ENCODE measurements around the gene ARHGEF7. TPM values are rescaled to one million over a fixed set of nuclear protein-coding genes. Genes with fewer than 3 reads are reported as not detected.

ARHGEF7 gene
- total RNA-seq, 1 donor from 2014 or later: 64.6 TPM

GRCh38 chr13:111110054-111110453 lies 5.1 kb upstream of the ARHGEF7 start:
- Mint-ChIP-seq H3K4me1 (peaks cover 8% of the 10 kb centered on the region), H3K36me3 (peaks cover 6% of the 10 kb centered on the region), H3K27ac (no peak overlapping the region), H3K9me3 (peaks cover 17% of the 10 kb centered on the region), H3K27me3 (ENCODE audit: insufficient read depth, low read depth) (peaks cover 23% of the 10 kb centered on the region), H3K4me3 (no peak overlapping the region)
- Histone ChIP-seq H3K4me2 (no peak overlapping the region), H4K20me1 (ENCODE audit: low read depth) (peaks cover 7% of the 10 kb centered on the region), H3K4me1 (no peaks in the 10 kb centered on the region), H2AFZ (replicated peaks) (no peak overlapping the region), H3K4me3 (no peak overlapping the region), H3K9ac (no peak overlapping the region), H3K9me3 (ENCODE audit: low read depth) (no peaks in the 10 kb centered on the region), H3K27ac (no peak overlapping the region), H3K27me3 (peaks cover 58% of the 10 kb centered on the region), H3K79me2 (ENCODE audit: low read depth) (no peaks in the 10 kb centered on the region), H3F3A (ENCODE audit: low read depth) (peaks cover 17% of the 10 kb centered on the region), H3K36me3 (no peaks in the 10 kb centered on the region)
- TF ChIP-seq EZH2phosphoT487 (IDR thresholded peaks at IDR 0.05) (no peak), CTCF (IDR thresholded peaks at IDR 0.05) (no peak)
- DNase-seq (ENCODE audit: low spot score): no peak

GRCh38 chr13:111111376-111111937 lies 3.7 kb upstream of the ARHGEF7 start:
- Histone ChIP-seq H3K9ac (no peak overlapping the region), H2AFZ (replicated peaks) (no peak overlapping the region), H3F3A (ENCODE audit: low read depth) (peaks cover 21% of the 10 kb centered on the region), H3K4me1 (peaks cover under 1% of the 10 kb centered on the region), H3K27me3 (peaks cover 64% of the 10 kb centered on the region), H3K27ac (no peak overlapping the region), H4K20me1 (ENCODE audit: low read depth) (peaks cover 7% of the 10 kb centered on the region), H3K36me3 (no peaks in the 10 kb centered on the region), H3K4me2 (no peak overlapping the region), H3K4me3 (no peak overlapping the region), H3K9me3 (ENCODE audit: low read depth) (no peaks in the 10 kb centered on the region), H3K79me2 (ENCODE audit: low read depth) (peaks cover 5% of the 10 kb centered on the region)
- H3K36me3 Mint-ChIP-seq: peaks cover 8% of the 10 kb centered on the region
- H3K4me1 Mint-ChIP-seq: peaks cover 13% of the 10 kb centered on the region
- H3K4me3 Mint-ChIP-seq: no peak overlapping the region
- peaks cover 10% of the 10 kb centered on the region for H3K9me3 Mint-ChIP-seq
- TF ChIP-seq CTCF (IDR thresholded peaks at IDR 0.05) (no peak), EZH2 (IDR thresholded peaks at IDR 0.05) (no peak), EZH2phosphoT487 (IDR thresholded peaks at IDR 0.05) (no peak)
- H3K27ac Mint-ChIP-seq: no peak overlapping the region
- no peak for DNase-seq (ENCODE audit: low spot score)
- H3K27me3 Mint-ChIP-seq (ENCODE audit: insufficient read depth, low read depth): peaks cover 27% of the 10 kb centered on the region

GRCh38 chr13:111112196-111112595 lies 2.9 kb upstream of the ARHGEF7 start:
- H2AFZ ChIP-seq (replicated peaks): no peak overlapping the region
- no peak overlapping the region for H3K4me2 ChIP-seq
- peaks cover 7% of the 10 kb centered on the region for H4K20me1 ChIP-seq (ENCODE audit: low read depth)
- H3K4me3 ChIP-seq: no peak overlapping the region
- H3K79me2 ChIP-seq (ENCODE audit: low read depth): peaks cover 11% of the 10 kb centered on the region
- H3K36me3 ChIP-seq: no peaks in the 10 kb centered on the region
- peaks cover 21% of the 10 kb centered on the region for H3F3A ChIP-seq (ENCODE audit: low read depth)
- peaks cover 71% of the 10 kb centered on the region for H3K27me3 ChIP-seq
- Mint-ChIP-seq H3K4me3 (no peak overlapping the region), H3K4me1 (peaks cover 18% of the 10 kb centered on the region), H3K9me3 (peaks cover 10% of the 10 kb centered on the region), H3K36me3 (peaks cover 8% of the 10 kb centered on the region), H3K27me3 (ENCODE audit: insufficient read depth, low read depth) (peaks cover 27% of the 10 kb centered on the region), H3K27ac (no peak overlapping the region)
- no peak for DNase-seq (ENCODE audit: low spot score)
- no peak overlapping the region for H3K27ac ChIP-seq
- no peak overlapping the region for H3K9ac ChIP-seq
- H3K4me1 ChIP-seq: peaks cover 4% of the 10 kb centered on the region
- no peaks in the 10 kb centered on the region for H3K9me3 ChIP-seq (ENCODE audit: low read depth)
- TF ChIP-seq EZH2phosphoT487 (IDR thresholded peaks at IDR 0.05): no peak
- TF ChIP-seq CTCF (IDR thresholded peaks at IDR 0.05): no peak
- no peak for TF ChIP-seq EZH2 (IDR thresholded peaks at IDR 0.05)

Data from neural progenitor cell (in vitro differentiated cells).